HepG2 (cell line): ENCODE results near the gene CEP76. TPM values are rescaled to one million over a fixed set of nuclear protein-coding genes. Genes with fewer than 3 reads are reported as not detected.
A peak's percentile ranks its signal among the peaks of the same experiment; 100 is the strongest.

ENCODE experiments used
- HNRNPLL ChIP-seq: fragments of 200-400 bp; formaldehyde crosslinking; IDR thresholded peaks from 2 replicates; pipeline ENCODE4 v1.6.1; 2017; ENCODE audit warnings: mild to moderate bottlenecking, low read depth, low read length; ENCODE audit not compliant: poor library complexity, severe bottlenecking
- IKZF5 ChIP-seq: IDR thresholded peaks from 2 replicates; pipeline ENCODE4 v1.6.1; 2018; ENCODE audit warnings: missing genetic modification reagents, mild to moderate bottlenecking, missing compliant biosample characterization
- MEF2D ChIP-seq: sonication (generic); formaldehyde crosslinking; IDR thresholded peaks from 2 replicates; pipeline ENCODE4 v1.5.1; 2020; ENCODE audit warnings: mild to moderate bottlenecking, missing genetic modification reagents
- MEIS1 ChIP-seq: sonication (generic); formaldehyde crosslinking; IDR thresholded peaks from 2 replicates; pipeline ENCODE4 v1.9.0; 2021; ENCODE audit warnings: mild to moderate bottlenecking, missing genetic modification reagents, moderate library complexity, borderline replicate concordance
- MYC ChIP-seq: sonication (generic); formaldehyde crosslinking; IDR thresholded peaks from 2 replicates; pipeline ENCODE4 v1.9.0; 2021; ENCODE audit warnings: missing genetic modification reagents, borderline replicate concordance
- MYPOP ChIP-seq: sonication (generic); formaldehyde crosslinking; IDR thresholded peaks from 2 replicates; pipeline ENCODE4 v1.8.1; 2023; ENCODE audit warnings: mild to moderate bottlenecking, moderate library complexity, missing genetic modification reagents
- NFE2 ChIP-seq: sonication (generic); formaldehyde crosslinking; IDR thresholded peaks from 2 replicates; pipeline ENCODE4 v1.4.0; 2020; ENCODE audit warnings: missing genetic modification reagents
- NR2F1 ChIP-seq, 2 experiments: fragments of 450-650 bp in 1 of 2; formaldehyde crosslinking in 1 of 2; IDR thresholded peaks; 2 replicates each; pipeline versions ENCODE4 v1.5.0 to v1.6.1; 2016 to 2020; ENCODE audit warnings: mild to moderate bottlenecking in 1 of 2, missing compliant biosample characterization in 1 of 2, missing genetic modification reagents in 1 of 2, moderate library complexity in 1 of 2
- PPARG ChIP-seq: conservative IDR thresholded peaks from 2 replicates; pipeline ENCODE4 v1.6.1; 2016; ENCODE audit warnings: missing biosample characterization, missing genetic modification reagents
- RELA ChIP-seq: sonication (generic); formaldehyde crosslinking; IDR thresholded peaks from 2 replicates; pipeline ENCODE4 v1.4.0; 2020; ENCODE audit warnings: missing genetic modification reagents
- TRAFD1 ChIP-seq: sonication (generic); formaldehyde crosslinking; IDR thresholded peaks from 2 replicates; pipeline ENCODE4 v1.5.1; 2020; ENCODE audit warnings: missing genetic modification reagents, mild to moderate bottlenecking, borderline replicate concordance
- XRCC5 ChIP-seq: fragments of 200-400 bp; formaldehyde crosslinking; optimal IDR thresholded peaks from 2 replicates; pipeline ENCODE3; 2017; ENCODE audit warnings: mild to moderate bottlenecking, low read length
- ZBTB46 ChIP-seq: sonication (generic); formaldehyde crosslinking; IDR thresholded peaks from 2 replicates; pipeline ENCODE4 v1.4.0; 2020; ENCODE audit warnings: mild to moderate bottlenecking, missing genetic modification reagents, borderline replicate concordance
- ZNF337 ChIP-seq: sonication (generic); formaldehyde crosslinking; IDR thresholded peaks from 2 replicates; pipeline ENCODE4 v1.5.1; 2020; ENCODE audit warnings: missing genetic modification reagents, low read depth, mild to moderate bottlenecking, borderline replicate concordance
- ZNF501 ChIP-seq: sonication (generic); formaldehyde crosslinking; IDR thresholded peaks from 2 replicates; pipeline ENCODE4 v1.5.1; 2020; ENCODE audit warnings: mild to moderate bottlenecking, moderate library complexity, missing genetic modification reagents
- ZNF562 ChIP-seq: sonication (generic); formaldehyde crosslinking; IDR thresholded peaks from 2 replicates; pipeline ENCODE4 v1.8.0; 2022; ENCODE audit warnings: missing genetic modification reagents, borderline replicate concordance
- ZNF563 ChIP-seq: sonication (generic); formaldehyde crosslinking; IDR thresholded peaks from 2 replicates; pipeline ENCODE4 v1.8.0; 2022; ENCODE audit warnings: mild to moderate bottlenecking, moderate library complexity, missing genetic modification reagents
- ZNF749 ChIP-seq: sonication (generic); formaldehyde crosslinking; IDR thresholded peaks from 2 replicates; pipeline ENCODE4 v1.8.0; 2022; ENCODE audit warnings: mild to moderate bottlenecking, missing genetic modification reagents, moderate library complexity, borderline replicate concordance
- polyA plus RNA-seq, 8 experiments: library from polyadenylated mRNA; depleted of rRNA in 3 of 8; stranded (reverse) in 7 of 8; unstranded in 1 of 8; fragments of >200 nt; fragmentation: Illumina TruSeq in 4 of 8; extraction: Trizol in 4 of 8; gene quantifications; 2 replicates each; pipeline versions ENCODE4 v1.2.1 to v1.2.3, GENCODE V29; 2011 to 2016; ENCODE audit warnings: low read depth in 4 of 8, missing spikeins in 1 of 8, mixed read lengths in 1 of 8; ENCODE audit not compliant: insufficient read depth in 1 of 8
- total RNA-seq, 5 experiments: library from RNA; depleted of rRNA; stranded (reverse); fragments of >200 nt; fragmentation: Illumina TruSeq; extraction: Trizol; gene quantifications; 2 replicates each; pipeline ENCODE4 v1.2.3, GENCODE V29; 2016; ENCODE audit warnings: low read depth in 1 of 5
- TF ChIP-seq, protein P1 (sequence below): sonication (generic); formaldehyde crosslinking; IDR thresholded peaks from 2 replicates; pipeline ENCODE4 v1.4.0; 2020; ENCODE audit warnings: missing genetic modification reagents, mild to moderate bottlenecking, borderline replicate concordance

The CEP76 gene
- total and polyA plus RNA-seq, 2 of the 13 experiments (the other 11 are each of a cell fraction or from before 2014, with no cell fraction given): 13.9 to 15.1 TPM

DNA sequence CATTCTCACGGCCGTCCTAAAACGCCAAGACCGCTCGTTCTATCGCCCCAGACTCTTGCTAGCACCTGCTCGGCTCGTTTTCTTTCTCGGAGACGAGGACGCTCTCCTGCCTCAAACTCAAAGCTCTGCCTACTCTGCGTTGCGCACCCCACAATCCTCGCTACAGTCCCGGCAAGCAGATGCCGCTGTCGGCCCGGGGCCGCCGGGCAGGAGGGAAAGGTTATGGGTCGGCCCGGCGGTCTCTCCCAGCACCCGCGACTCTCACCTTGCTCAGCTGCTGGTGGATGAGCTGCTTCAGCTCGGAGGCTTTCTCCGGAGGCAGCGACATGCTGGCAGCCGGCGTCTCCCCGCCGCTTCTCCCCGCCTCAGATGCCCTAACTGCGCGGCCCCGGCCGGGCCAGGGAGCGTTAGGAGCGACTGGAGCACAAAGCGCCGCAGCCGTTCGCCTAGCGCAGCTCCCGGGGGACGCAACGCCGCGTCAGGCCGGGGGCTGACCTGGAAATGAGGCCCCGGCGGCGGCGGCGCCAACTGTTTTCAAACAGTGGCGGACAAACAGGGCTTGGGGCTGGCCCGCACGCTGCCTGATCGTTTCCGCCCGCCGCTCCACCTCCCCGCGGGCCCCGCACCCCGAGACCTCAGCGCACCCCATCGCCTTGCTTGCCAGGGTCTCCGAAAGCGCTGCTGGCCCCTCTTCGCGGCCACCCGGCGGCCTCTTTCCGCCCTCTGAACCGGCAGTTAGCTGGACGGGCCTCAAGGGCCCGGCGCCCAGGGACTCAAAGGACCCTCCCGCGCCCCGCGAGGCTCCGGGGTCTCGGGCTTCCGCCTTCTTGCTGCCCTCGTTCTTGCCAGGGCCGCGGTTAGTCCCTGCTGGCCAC, at the start of gene CEP76, which contains the start of gene PSMG2 (continued):
- TF ChIP-seq ZNF501 (CRISPR knock-in tag) (peak; percentile 71), XRCC5 (peak; percentile 21), ZNF749 (CRISPR knock-in tag) (no peak), PPARG (no peak), NR2F1 (CRISPR knock-in tag; IDR thresholded peaks at IDR 0.05) (peak in 1 of 2 experiments; percentile 26; a peak in 1 of 4 replicates), MYC (CRISPR knock-in tag) (peak; percentile 68; the same call in 1 of the 2 replicates), ZNF562 (no peak), ZNF337 (0 out of 2 replicates have a peak, but pooled peaks have one; percentile 54), ZNF563 (CRISPR knock-in tag) (no peak), TRAFD1 (no peak), MYPOP (CRISPR knock-in tag) (peak; percentile 95), IKZF5 (CRISPR knock-in tag) (peak; percentile 59; the same call in 1 of the 2 replicates), ZBTB46 (CRISPR knock-in tag) (no peak), RELA (CRISPR knock-in tag) (peak; percentile 9; the same call in 1 of the 2 replicates), MEF2D (CRISPR knock-in tag) (no peak), MEIS1 (CRISPR knock-in tag) (peak; percentile 23; the same call in 1 of the 2 replicates), HNRNPLL (peak; percentile 97), NFE2 (CRISPR knock-in tag) (no peak)
- TF ChIP-seq, protein P1, sequence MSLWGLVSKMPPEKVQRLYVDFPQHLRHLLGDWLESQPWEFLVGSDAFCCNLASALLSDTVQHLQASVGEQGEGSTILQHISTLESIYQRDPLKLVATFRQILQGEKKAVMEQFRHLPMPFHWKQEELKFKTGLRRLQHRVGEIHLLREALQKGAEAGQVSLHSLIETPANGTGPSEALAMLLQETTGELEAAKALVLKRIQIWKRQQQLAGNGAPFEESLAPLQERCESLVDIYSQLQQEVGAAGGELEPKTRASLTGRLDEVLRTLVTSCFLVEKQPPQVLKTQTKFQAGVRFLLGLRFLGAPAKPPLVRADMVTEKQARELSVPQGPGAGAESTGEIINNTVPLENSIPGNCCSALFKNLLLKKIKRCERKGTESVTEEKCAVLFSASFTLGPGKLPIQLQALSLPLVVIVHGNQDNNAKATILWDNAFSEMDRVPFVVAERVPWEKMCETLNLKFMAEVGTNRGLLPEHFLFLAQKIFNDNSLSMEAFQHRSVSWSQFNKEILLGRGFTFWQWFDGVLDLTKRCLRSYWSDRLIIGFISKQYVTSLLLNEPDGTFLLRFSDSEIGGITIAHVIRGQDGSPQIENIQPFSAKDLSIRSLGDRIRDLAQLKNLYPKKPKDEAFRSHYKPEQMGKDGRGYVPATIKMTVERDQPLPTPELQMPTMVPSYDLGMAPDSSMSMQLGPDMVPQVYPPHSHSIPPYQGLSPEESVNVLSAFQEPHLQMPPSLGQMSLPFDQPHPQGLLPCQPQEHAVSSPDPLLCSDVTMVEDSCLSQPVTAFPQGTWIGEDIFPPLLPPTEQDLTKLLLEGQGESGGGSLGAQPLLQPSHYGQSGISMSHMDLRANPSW (CRISPR knock-in tag): no peak
